ENCODE measurements around the gene ANKRD49.
"Not testable (repeated sequence)": the region's sequence is repeated elsewhere in the genome, so short reads cannot be mapped to it uniquely, and the experiment has no call there.

Gene ANKRD49, protein sequence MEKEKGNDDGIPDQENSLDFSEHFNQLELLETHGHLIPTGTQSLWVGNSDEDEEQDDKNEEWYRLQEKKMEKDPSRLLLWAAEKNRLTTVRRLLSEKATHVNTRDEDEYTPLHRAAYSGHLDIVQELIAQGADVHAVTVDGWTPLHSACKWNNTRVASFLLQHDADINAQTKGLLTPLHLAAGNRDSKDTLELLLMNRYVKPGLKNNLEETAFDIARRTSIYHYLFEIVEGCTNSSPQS

DNA sequence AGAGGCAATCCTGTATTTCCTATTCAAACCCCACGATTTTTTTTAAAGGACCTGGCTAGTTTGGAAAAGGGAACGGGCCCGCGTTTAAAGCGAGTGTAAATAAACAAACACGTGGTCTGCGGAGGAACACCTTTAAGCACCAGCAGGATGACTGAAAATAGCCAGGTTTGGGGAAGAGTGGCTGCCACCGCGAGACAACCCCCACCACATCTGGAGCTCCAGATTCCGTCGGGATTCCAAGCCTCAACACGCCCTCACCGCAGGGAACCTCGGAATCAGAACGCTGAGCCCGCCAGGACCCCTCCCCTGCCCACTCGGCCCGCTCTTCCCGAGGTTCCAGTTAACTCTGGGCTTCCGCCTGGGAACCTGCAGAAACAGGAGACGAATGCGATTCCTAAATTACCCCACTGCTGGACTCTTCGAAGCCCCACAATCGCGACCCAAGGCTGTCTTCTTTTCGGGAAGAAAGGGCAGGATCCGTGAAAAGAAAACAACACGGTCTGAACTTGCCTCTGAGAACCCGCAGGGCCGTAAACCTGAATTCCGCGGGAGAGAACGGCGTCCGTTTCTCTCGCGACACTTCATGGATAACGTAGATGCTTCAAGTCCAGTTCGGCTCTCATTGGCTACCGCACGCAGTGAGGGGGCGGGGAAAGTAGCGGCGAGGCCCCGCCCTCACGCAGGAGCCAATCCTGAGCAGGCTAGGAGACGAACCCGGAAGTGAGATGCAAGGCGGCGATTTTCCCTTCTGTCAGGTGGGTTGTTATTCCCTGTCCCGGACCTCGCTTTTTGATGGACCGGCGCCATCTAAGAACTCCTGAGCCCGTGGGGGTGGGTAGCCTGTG lies at the start of gene ANKRD49, which contains the start of gene MRE11:
TSS of gene ANKRD49 (plus strand) at position 704 of the 845 bp plus-strand sequence. CDS start 2,710 bp downstream, outside the sequence.
TSS of gene MRE11 (minus strand) at position 564 of the 845 bp plus-strand sequence. CDS start 1,043 bp downstream, outside the sequence.
- peak; percentile 98 to 100 (median 99) for DNase-seq

DNA sequence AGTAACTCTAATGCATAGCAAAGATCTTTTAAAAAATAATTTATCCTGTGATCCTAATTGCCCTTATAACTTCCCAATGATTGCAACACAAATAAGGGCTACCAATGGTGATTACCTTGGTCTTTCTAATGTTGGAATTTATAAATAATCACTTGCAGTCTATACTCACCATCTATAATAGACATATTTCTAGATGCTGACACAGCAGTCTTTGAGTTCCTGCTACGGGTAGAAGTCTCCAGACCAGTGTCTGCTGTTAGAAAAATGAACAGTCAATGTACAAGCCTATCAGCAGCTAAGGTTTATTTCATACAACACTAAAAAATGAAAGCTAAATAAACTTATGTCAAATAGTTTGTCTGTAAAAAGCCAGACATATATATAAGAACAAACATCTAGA lies 48.1 kb upstream of the ANKRD49 start:
- no peak for DNase-seq

DNA sequence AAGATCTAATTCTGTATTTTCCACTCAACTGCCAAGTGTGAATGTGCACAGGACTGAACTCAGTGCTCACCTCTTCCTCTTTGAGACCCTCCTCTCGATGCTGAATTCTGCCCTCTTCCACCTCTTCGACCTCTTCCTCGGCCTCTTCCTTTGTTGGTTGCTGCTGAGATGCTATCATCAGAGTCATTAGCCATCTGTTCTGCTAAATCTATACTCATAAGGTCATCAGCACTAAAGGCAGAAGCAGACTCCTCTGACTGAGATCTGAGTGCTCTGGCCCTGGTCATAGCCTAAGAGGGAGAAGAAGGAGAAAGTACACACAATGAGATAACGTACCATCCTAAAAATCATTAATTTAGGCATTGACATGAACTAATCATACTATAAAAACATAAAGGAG lies 46.6 kb upstream of the ANKRD49 start:
- no peak for DNase-seq

DNA sequence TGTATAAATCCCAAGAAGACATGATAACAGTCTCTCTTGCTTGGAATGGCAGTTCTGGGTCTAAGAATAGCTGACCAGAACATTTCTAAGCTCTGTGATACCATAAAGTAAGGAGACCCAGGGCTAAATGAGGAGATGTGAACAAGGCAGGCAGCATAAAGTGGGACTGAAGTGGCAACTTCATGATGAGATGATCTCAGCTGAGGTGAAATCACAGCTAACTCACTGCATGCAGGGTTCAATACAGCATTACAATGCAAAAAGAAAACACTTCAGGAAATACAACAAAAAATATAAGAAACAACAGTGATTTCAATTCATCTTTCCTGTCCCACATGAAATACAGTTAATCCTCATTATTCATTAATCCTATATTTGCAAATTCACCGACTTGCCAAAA lies 44.8 kb upstream of the ANKRD49 start:
- DNase-seq, result peak in 1 of 3 donors; percentile 13

DNA sequence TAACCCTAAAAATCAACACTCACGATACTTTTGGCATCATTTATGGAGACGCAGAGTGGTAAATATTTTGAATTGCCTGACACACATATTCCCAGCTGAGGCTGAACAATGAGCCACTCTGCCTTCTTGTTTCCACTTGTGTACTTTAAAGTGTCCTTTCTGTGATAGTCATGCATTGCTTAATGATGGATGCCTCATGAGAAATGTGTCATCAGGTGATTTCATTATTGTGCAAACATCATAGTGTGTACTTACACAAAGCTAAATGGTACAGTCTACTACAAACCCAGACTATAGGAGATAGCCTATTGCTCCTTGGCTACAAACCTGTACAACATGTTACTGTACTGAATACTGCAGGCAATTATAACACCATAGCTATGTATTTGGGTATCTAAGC lies 44.3 kb upstream of the ANKRD49 start:
- peak; percentile 60 to 92 (median 81) for DNase-seq

DNA sequence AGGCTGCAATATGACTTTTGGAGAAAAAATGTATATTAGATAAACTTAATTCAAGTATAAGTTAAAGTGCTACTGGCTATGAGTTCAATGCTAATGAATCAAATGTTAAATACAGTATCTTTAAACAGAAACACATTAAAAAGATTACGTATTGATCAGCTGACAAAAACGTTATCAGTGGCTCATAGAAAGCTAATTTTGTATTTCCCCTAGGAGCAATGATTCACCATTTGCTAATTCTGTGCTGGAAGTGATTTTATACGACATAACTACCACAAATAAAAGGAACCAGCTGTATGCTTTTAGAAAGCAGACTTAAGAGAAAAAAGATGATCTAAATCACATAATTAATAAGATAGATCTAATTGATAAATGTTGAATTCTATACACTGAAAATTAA lies 43.7 kb upstream of the ANKRD49 start:
- DNase-seq, result peak; percentile 21 to 64 (median 52)

DNA sequence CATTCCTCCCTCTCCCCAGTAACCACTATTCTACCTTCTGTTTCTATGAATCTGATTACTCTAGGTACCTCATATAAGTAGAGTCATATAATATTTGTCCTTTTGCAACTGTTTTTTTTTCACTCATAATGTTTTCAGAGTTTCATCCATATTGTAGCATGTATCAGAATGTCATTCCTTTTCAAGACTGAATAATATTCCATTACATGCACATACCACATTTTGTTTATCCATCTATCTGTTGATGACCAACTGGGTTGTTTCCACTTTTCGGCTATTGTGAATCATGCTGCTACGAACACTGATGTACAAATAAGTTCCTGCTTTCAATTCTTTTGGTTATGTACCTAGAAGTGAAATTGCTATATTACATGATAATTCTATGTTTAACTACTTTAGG lies 40.8 kb upstream of the ANKRD49 start:
- no peak for DNase-seq

DNA sequence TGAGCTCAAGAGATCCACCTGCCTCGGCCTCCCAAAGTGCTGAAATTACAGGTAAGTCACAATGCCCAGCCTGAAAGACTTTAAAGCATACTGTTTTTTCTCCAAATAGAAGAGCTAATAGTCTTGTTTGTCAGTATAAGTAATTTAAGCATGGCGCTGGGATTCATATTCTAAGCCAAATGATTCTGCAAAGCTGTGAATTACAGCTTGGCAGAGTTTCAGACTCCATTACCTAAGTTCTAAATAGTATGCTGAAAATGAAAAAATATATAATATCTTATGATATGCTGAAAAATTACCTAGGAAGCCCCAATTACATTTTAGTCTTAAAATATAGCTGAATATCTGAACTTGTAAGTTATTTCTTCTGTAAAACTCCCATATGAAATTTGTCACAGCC lies 39.5 kb upstream of the ANKRD49 start:
- no peak for DNase-seq

DNA sequence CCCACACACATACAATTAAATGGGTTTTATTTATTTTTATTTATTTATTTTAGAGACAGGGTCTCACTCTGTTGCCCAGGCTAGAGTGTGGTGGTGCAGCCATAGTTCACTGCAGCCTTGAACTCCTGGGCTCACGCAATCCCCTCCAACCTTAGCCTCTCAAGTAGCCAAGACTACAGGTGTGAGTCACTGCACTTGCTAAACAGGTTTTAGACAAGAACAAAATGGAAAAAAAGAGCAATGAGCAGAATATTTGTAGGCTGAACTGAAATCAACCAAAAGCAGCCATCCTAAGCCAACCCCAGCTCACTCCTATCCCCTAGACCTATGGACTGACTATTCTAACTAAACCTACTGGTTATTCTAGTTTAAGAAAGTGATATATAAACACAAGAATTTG lies 37.9 kb upstream of the ANKRD49 start:
- no peak for DNase-seq

DNA sequence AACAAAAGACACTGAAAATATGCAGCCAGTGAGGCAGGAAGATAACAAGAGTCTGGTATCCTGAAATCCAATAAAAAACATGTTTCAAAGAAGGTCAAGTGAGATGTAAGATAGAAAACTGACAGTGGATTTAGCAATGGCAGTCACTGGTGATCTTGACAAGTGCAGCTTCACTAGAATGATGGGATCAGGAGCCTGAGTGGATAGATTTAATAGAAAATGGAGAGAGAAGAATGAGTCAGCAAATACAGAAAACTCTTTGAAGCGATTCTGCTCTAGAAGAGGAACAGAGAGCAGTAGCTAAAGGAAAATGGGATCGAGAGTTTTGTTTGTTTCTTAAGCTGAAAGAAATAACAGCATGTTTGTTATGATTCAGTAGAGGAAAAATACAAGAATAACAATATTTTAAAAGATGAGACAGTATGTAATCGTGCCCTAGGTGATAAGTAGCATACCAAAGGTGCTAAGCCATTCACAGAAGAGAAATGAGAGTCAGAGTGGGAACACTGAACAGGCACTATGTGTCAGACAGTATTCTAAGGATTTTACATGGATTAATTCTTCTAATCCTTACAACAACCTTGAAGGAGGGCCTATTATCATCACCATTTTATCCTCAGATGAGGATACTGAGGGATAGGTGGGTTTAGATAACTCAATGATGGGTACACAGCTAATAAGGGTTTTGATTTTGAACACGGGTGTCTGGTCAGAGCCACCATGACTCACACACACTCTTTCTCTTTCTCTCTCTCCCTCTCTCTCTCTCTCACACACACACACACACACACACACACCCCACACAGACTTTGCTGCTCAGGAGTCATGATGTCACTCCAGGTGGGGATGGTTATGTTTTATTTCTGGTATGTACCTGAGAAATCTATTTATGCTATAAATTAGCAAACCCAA lies 36.4 kb upstream of the ANKRD49 start:
- peak in 2 of 3 donors; percentile 16 to 27 for DNase-seq

DNA sequence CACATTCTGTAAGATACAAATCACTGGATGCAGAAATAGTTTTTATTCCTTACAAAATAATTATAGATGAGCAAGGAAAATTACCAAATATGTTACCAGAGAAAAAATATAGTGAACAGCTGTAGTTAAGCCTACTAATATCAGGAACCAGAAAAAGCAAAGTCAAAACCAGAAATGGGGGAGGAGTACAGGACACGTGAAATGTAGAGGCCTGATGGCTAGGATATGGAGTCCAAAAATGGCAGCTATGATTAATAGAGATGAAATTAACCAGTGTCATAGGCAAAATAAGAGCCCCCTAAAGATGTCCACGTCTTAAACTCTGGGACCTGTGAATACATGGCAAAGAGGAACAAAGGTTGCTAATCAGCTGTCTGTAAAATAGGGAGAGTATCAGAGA lies 34.2 kb upstream of the ANKRD49 start:
- no peak for DNase-seq

DNA sequence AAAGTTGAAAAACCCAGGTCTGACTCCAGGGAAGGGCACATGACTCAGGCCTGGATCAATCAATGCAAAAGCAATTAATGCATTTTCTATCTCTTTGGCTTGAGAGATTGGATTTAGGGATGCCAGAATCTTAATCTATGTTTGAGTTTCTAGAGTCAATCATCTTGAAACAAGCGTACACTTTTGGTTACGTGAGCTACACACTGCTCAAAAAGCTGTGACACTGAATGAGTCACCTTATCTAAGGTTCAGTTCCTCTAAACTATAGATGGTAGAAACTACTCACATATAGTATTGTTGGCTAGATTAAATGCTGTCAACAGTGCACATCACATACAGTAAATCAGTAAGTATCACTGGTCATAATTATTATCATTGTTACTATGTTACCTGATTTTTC lies 24.4 kb upstream of the ANKRD49 start:
- DNase-seq, result peak; percentile 10 to 34 (median 28)

DNA sequence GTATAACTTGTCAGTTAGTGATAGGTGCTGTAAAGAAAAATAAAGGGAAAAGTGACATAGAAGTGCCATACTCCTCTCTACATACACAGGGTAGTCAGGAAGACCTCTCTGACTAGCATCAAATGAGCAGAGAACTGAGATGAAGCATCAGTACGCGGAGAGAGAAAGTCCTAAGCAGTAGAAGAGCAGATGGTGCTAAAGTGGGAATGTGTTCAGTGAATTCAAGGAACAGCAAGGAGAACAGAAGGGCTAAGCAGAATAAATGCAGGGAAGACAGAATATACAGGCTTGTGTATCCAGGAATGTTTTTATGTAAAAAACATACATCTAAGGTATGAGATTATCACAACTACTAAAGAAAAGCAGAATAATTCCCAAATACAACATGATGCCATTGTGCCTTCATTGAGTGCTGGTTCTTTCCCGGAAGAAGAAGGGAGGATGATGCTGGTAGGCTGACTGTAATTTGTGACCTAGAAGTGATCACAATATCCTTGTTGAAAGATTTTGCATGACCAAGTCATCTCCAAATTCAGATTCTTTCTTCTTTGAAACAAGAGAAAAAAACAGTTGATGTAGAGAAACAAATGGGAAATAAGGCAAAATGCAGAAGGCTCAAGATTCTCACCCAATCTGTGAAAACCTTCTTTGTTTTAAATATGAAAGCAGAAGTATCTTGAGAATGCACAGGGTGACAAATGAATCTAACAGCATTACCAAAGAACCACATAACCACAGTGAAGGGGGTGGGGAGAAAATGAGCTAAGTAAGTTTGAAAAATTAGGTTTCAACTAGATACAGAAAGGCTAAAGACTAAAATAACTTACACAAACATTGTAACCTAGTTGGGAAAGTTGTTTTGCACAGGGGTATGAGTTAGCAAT lies 20.6 kb upstream of the ANKRD49 start:
- DNase-seq, result peak; percentile 61 to 81 (median 79)

DNA sequence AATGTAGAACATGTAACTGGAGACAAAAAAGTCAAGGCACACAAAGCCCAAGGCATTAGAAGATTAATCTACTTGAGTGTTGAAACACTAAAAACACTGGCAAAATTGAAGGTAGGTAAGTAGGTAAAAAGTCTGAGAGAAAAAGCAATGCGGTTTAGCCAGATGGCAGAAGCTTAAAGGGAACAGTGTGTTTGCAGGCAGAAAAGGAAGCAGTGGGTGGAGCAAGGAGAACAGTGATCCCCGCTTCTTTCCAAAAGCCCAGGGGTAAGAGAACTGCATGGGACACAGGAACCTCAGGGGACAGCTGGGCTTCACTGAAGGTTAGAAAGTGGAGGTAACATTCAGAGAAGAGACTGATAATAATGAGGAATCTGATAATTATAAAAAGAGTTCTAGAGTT lies 16.2 kb upstream of the ANKRD49 start:
- peak in 2 of 3 donors; percentile 18 to 23 for DNase-seq

DNA sequence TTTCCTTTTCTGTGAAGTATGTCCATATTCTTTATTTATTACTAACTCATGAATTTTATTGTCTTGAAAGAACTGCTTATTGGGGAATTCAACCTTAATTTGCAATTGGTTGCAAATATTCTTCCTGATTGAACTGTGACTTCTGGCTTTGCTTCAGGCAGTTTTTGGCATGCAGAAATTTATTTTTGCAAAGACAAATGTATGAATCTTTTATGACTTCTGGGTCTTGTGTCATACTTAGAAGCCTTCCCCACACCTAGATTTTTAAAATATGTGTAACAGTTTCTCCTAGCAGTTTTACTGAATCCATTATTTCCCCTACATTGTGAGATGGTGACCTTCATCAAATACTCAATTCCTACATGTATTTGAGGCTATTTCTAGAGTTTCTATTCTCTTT lies 12.4 kb upstream of the ANKRD49 start:
- no peak for DNase-seq

DNA sequence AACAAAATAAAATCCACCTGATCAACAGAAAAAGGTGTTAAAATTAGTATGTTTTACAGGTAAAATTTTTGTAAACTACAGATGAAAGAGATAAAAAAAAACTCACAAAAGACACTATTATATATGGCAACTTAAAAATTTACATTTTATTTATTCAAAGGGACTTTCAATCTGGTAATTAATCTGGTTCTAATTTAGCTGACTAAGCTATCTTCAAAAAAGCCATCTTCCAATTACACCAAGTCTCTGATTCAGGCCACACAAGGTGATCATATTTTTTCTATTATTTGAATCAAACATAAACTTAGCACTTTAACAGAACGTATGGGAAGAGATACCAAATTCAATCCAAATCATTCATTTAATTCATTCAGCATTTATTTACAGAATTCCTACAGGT lies 7.7 kb upstream of the ANKRD49 start:
- DNase-seq, result no peak

DNA sequence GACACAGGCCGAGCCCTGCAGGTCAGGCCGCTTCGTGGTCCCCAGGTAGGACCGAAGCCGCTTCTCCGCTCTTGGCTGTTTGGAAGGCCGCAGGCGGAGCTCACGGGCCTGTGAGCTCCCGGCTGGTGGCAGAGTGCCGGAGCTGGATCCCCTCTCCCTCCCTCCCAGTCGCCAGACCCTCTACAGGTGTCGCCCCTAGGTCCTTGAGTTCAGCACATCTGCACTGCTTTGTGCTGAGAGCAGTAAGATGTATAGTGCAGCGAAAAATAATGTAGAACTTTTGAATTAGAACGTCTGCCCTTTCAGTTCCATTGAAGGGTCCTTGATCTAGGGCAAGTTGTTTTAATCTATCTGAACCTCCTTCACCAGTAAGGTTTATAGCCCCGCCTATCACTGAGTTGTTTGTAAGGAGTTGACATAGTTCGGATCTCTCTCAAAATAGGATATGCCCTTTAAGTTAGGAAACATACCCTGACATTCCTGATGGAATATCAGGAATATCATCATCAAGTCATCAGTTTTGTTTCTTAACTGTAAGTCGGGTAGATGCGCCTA lies 419 bp downstream of the ANKRD49 start:
- DNase-seq, result peak in 1 of 3 donors; percentile 10

DNA sequence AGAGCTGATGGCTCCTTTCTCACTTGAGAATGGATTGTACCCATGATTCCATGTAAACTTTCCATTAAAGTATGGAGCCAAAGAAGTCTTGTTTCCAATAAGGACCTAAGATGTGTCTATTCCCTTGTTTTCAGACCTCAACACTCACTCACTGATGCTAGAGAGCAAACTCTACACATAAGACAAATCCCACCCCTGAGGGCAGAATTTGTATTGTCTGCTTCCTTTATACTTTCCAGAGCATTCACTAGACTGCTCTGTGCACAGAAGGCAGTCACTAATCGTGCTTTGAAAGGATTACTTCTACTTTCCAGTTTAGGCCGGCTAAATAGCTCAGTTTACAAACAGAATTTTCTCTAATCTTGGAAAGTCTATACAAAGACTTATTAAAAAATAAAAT lies 6.4 kb downstream of the ANKRD49 start:
- no peak for DNase-seq

DNA sequence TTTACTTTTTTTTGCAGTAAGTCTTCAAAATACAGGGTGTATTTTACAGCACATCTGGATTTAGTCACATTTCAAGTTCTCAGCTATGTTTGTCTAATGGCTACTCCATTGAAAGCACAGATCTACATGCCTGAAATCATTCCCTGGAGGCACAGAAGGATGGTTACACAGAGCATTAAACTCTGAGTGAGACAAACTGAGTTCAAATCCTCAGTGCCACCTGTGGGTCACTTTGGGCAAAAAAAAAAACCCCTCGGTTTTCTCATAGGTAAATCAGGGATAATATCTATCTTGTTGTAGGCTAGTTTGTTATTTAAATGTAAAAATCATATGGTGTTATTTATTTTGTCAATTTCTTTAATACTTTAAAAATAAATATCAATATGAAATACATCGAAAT lies 7.7 kb downstream of the ANKRD49 start:
- DNase-seq, result no peak

DNA sequence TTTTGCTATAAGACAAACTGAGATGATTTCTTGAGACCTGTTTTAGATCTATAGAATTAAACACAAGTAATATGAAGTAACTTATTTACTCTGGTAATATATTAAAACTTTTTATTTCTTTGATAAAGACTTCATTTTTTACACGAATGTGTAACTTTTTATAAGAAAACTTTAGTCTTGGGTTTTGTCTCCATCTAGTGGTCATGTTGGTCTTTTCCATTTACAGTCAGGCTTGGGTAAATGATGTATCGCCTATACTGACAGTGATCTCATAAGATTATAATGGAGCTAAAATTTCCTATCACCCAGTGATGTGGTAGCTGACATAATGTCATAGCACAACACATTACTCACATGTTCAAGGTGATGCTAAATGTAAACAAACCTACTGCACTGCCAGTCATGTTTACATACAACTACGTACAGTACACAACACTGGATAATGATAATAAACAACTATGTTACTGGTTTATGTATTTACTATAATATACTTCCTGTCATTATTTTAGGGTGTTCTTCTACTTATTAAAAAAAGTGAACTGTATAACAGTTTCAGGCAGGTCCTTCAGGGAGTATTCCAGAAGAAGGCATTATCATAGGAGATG lies 11.0 kb downstream of the ANKRD49 start:
- DNase-seq, result peak; percentile 74 to 87 (median 79)

DNA sequence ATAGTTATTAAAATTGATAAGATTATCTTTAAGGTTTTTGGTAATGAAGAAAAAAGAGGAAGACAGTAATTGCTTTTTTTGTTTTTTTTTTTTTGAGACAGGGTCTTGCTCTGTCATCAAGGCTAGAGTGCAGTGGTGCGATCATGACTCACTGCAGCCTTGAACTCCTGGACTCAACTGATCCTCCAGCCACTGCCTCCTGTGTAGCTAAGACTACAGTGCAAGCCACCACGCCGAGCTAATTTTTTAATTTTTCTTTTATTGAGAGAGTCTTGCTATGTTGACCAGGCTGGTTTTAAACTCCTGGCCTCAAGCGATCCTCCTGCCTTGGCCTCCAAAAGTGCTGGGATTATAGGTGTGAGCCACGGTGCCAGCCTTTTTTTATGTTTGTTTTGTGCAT lies 12.7 kb downstream of the ANKRD49 start:
- not testable (repeated sequence) for DNase-seq

Measured in suppressor macrophage treated with lipopolysaccharide for 1 hour (primary cell).